ENCODE results near the gene RPS6KA4.

DNA sequence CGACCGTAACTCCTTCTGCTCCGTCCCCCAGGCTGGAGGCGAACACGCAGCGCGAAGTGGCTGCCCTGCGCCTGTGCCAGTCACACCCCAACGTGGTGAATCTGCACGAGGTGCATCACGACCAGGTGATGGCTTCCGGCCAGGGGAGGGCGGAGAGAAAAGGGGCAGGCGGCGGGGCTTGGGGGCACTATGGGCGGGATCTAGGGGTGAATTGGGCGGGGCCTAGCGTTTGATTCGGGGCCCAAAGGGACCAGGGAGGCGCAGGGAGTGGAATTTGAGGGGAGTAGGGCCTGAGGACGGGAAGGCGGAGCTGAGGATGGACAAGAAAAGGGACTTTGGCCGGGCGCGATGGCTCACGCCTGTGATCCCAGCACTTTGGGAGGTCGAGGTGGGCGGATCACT is 9.7 kb downstream of the RPS6KA4 start:
- TF ChIP-seq, protein P1, sequence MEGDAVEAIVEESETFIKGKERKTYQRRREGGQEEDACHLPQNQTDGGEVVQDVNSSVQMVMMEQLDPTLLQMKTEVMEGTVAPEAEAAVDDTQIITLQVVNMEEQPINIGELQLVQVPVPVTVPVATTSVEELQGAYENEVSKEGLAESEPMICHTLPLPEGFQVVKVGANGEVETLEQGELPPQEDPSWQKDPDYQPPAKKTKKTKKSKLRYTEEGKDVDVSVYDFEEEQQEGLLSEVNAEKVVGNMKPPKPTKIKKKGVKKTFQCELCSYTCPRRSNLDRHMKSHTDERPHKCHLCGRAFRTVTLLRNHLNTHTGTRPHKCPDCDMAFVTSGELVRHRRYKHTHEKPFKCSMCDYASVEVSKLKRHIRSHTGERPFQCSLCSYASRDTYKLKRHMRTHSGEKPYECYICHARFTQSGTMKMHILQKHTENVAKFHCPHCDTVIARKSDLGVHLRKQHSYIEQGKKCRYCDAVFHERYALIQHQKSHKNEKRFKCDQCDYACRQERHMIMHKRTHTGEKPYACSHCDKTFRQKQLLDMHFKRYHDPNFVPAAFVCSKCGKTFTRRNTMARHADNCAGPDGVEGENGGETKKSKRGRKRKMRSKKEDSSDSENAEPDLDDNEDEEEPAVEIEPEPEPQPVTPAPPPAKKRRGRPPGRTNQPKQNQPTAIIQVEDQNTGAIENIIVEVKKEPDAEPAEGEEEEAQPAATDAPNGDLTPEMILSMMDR (conservative IDR thresholded peaks at IDR 0.05; ENCODE audit: low read depth, low read length) = no peak
- no peak for TF ChIP-seq EZH2phosphoT487 (IDR thresholded peaks at IDR 0.05; ENCODE audit: borderline replicate concordance, low read length)

Measured in PC-3 (cell line).